ENCODE data around the gene RNF214.
"Not testable (repeated sequence)": the region's sequence is repeated elsewhere in the genome, so short reads cannot be mapped to it uniquely, and the experiment has no call there.

The RNF214 gene

DNA sequence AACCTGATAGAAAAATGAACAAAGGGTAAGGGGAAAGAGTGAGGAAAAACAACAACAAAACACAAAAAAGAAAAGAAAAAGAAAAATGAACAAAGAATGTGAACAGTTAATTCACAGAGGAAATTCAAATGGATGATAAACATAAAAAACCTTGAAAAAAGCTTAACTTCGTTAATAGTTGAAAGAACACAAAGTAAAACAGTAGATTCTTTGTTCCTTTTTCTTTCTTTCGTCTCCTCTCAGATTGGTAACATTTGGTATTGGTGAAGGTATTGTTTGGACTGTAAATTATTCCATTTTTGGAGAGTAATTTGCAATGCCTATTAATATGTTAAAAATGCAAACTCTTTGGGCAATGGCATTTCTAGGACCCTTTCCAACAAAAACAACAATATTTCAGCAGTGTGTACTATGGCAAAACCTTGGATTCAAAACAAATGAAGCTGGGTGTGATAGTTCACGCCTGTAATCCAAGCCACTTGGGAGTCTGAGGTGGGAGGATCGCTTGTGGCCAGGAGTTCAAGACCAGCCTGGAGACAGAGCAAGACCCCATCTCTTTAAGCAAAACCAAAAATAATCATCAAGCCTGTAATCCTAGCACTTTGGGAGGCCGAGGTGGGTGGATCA is 86.9 kb downstream of the RNF214 start:
- DNase-seq = no peak

DNA sequence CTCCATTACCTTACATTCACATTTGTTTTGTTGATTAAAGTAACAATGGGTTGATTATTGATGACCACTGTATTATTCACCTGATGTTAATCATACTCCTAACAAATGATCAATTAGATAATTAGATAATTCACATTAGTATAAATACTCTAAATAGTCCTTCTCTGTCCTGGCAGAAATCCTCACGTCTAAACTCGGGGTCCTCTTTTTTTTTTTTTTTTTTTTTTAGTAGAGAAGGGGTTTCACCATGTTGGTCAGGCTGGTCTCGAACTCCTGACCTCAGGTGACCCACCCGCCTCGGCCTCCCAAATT is 94.7 kb downstream of the RNF214 start:
- DNase-seq = not testable (repeated sequence)

DNA sequence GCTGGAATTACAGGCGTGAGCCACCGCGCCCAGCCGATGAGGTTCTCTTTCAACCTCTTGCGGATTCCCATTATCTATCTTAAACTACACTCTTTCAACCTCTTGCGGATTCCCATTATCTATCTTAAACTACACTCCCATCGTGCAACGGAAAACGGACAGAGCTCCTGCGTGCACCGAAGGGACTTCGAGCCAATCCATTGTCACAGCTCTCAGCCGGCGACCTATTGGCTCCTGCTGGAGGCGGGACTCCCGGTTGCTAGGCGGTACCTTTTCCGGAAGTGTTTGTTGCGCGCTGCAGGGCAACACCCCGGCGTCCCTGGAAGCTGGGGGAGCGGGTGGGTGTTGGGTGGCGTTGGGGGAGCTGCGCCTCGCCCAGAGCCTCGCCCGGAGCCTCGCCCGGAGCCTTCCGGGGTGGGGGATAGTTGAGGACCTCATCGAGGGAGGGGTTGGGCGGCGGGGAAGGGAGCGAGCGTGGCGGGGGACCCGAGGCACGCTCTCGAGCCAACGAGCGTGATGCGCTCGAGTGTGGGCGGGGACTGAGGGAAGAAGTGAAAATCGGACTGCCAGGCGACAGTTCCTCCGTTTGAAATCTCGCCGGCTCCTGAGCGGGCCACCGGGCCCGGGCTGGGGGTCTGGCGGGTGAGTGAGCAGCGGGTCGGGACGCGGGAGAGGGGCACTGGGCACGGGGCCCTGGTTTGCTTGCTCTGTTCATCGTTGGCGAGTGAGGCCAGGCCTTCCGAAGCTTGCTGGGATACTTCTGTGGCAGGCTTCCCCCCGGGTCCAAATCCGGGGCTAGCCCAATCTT is 95.3 kb downstream of the RNF214 start, which contains the start of gene CEP164:
Gene CEP164, plus strand, starts transcription at position 288 of the 808 bp plus-strand sequence. CDS start 10,733 bp downstream, outside the sequence.
- DNase-seq = peak; percentile 92

DNA sequence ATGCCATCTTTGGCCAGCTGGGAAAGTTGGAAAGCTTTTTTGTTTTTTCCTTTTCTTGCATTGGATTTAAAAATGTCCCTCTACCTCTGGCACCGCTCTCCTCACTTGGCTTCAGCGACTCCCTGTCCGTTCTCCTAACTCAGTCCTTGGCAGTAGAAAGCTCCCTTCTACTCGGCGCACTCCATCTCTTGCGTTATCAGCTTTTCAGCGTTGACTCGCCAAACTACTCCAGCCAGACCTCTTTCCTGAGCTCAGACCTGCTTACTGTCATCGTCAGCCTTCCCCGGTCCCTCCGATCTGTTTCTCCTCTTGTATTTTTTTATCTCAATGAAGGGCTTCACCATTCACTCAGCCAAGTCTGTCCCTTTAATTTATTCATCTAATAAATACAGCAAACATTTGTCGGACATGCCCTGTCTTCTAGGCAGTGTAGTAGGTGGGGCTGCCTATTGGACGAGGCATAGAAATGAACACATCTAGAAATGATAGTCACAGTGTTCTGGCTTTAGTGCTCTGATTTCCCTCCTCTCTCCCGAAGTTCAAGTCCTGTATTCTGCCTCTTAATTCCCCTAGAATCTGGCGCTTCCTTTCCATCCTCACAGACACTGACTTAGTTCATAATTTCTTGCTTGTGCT is 96.0 kb downstream of the RNF214 start:
- DNase-seq = no peak

DNA sequence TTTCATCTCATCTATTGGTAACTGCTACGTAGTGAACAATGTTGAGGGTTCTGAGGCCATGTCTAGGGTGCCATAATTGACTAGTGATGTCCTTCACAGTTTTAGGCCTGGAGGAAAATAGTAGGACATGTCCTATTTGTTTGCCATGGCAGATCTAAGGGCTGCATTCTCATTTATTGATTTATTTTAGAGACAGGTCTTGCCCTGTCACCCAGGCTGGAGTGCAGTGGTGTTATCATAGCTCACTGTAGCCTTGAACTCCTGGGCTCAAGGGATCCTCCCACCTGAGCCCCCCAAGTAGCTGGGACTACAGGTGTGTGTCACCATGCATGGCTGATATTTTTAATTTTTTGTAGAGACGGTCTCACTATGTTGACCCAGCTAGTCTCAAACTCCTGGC is 100.4 kb downstream of the RNF214 start:
- no peak for DNase-seq

DNA sequence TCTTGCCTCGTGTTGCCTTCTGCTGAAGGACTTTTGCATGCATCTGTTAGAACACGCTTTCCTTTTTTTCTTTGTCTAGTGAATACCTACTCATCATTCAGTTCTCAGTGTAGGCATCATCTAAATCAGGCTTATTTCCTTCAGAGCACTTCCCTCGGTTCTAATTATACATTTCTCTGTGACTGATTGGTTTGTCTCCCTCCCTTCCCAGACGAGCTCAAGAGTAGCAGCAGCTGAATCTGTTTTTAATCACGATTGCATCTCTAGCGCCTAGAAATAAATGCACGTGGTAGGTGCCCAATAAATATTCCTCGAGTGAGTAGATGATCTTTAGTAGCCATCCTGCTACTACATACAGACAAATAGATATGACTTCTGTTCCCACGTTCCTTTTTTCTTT is 101.4 kb downstream of the RNF214 start:
- no peak for DNase-seq

DNA sequence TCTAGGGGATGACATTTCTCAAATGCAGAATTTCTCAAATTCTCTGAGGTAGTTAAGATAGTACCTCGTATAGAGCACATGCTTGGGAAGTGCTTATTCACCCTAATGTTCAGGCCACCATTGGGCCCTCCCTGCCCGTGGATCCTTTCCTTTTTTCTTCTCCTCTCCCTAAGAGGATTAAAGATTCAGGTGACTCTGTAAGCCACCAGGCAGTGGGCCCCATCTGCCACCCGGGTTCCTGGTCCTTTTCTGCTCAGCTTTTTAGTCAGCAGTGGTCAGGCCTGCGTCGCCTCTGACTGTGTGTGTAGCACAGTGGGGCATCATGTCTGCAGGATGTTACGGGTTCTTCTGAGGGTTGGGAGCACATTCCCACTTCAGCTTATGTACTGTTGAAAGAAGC is 102.4 kb downstream of the RNF214 start:
- DNase-seq = no peak

DNA sequence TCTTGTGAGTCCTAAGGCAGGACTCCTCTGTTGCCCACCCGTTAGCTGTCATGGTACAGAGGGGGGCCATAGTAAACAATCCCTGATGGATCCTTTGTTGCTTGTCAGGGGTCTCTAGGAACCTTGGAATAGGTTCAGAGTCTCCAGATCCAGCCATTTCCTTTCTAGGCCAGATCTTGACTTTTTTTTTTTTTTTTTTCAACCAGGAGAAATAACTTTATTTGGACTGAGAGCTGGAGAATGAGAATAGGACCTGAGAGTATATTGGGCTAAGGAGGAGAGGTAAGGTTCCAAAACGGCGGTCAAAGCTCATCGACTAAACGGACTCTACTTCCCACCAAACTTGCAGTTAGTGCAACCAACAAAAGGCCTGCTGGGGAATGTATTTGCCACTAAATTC is 102.9 kb downstream of the RNF214 start:
- DNase-seq = no peak

Data from effector CD4-positive, alpha-beta T cell (primary cell).